D721Med (cell line): ENCODE data around the gene MTTP.

Experiments
- DNase-seq: peaks from one replicate; pipeline ENCODE4 v3.0.0; 2011; ENCODE audit warnings: low spot score; ENCODE audit not compliant: insufficient read length
- FAIRE-seq: peaks from 2 replicates; lab custom pipeline; 2011; peaks lifted over from hg19 to GRCh38; lab: Jason Lieb, UNC
- TF ChIP-seq, protein P1 (sequence below): IDR thresholded peaks from 2 replicates; pipeline ENCODE4 v1.5.1; 2012; ENCODE audit warnings: mild to moderate bottlenecking, control low read depth; ENCODE audit not compliant: insufficient read depth; ENCODE audit errors: missing control alignments

Gene MTTP

DNA sequence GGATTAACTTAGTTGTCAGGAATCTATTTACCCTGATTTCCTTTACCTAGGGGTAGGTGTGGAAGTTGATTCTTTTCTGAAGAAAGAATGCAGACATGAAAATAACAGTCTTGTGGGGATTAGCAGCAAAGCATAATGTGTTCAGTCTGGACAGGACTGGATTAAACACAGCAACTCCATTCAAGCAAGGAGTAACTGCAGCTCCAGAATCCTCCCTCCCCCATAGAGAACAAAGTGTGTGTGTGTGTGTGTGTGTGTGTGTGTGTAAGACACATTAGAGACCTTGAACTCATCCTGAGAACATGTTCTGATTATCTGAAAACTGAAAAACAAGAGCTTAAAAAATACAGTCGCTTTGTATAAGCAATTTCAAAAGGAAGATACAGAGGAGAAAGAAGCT, 73.7 kb downstream of the MTTP start:
- TF ChIP-seq, protein P1, sequence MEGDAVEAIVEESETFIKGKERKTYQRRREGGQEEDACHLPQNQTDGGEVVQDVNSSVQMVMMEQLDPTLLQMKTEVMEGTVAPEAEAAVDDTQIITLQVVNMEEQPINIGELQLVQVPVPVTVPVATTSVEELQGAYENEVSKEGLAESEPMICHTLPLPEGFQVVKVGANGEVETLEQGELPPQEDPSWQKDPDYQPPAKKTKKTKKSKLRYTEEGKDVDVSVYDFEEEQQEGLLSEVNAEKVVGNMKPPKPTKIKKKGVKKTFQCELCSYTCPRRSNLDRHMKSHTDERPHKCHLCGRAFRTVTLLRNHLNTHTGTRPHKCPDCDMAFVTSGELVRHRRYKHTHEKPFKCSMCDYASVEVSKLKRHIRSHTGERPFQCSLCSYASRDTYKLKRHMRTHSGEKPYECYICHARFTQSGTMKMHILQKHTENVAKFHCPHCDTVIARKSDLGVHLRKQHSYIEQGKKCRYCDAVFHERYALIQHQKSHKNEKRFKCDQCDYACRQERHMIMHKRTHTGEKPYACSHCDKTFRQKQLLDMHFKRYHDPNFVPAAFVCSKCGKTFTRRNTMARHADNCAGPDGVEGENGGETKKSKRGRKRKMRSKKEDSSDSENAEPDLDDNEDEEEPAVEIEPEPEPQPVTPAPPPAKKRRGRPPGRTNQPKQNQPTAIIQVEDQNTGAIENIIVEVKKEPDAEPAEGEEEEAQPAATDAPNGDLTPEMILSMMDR = no peak
- no peak for FAIRE-seq

DNA sequence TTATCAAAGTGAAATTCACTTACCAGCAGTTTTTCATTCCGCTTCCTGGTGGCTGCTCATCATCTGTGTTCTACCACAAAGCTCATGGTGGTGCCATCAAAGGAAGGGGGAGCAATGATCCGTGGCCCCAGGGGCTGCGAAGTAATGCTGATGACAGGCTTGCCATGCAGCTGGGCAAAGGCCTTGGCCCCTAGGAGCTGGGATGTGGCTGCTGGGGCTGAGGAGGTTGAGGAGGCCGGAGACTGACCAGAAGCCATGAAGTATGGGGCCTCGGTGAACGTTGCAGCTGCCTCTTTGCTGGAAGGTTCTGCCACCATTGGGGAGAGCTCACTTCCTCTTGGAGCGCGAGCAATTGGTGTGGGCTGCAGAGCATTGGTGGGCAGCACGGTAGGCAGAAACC, 74.6 kb downstream of the MTTP start:
- TF ChIP-seq, protein P1 = no peak
- FAIRE-seq (no peak), DNase-seq (no peak)

More for the DNA sequence above, 73.7 kb downstream of the MTTP start:
- DNase-seq = no peak

DNA sequence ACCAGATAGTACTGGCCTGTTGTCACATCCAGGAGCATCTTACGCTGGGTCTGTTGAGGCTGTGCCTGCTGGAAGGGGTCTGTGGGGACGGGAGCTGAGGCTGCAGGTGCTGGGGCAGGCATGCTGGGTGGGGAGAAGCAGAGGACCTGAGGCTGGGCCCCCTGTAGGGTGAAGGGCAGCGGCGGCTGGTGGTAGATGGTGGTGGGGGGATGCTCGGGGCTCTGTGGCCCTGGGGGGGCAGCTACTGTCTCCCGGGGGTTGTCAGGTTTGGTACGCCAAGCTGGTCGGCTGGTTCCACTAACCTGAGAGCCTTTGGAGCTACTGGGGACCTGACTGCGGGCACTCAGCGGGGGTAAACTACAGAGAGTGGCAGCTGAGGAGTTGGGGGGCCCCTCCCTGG, 75.2 kb downstream of the MTTP start:
- DNase-seq (no peak), FAIRE-seq (no peak)
- TF ChIP-seq, protein P1 = no peak

DNA sequence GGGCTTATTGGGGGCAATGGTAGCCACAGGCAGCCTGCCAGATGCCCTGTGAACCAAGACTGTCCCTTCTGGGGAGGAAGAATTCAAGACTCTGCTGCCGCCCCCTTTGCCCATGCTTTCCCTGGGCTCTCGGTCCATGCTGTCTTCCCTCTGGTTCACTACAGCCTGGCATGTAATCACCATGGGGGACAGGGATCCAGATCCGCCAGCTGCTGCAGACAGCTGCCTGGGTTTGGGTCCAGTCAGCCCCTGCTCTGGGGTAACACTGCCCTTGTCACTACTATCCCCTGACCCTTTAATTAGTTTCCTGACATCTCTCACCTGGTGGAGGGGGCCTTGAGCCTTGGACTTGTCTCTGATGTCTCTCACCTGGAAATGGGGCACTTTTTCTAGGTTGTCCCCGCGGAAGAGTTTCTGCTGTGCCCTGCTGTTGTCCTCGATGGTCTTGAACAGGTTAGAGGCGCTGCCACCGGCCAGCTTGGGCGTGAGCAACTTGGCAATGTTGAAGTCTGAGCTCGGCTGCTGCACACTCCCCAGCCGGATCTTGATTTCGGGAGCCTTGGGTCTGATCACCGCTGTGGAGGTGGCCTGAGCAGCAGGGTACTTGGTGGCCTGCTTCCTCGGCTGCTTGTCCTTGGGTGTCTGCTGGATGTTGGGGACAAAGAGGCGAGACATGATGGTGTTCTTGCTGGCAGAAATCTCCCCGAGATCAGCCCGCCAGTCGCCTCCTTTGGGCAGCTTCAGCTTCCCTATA, 76.6 kb downstream of the MTTP start:
- FAIRE-seq (no peak), DNase-seq (no peak)
- TF ChIP-seq, protein P1 = no peak

DNA sequence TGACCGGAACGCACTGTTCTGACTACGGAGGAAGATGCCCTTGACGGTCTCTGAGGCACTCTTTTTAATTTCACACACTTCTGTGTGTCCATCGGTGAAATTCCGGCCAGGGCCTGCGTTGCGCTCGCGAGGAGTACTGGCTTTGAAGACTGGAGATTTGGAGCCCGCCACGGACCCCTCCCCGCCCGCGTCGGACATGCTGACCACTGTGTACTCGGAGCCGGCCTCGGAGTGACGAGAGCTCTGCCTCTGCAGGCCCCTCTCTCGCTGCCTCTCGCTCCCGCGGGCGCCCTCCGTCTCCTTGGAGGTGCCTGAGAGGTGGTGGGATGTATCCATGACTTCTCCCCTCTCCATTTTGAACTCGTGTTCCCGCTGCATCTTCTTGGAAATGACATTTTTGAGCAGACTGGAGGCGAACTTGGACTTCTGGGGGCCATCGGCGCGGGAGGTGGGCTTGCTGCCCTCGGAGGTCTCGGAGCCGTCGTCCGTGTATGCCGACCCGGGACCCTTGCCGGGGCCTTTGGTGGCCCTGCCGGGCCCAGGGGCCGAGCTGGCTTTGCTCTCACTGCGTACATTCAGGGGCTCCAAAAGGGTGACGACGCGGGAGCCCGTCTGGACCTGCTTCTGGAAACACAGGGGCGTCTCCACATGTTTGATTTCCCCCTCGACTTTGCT, 77.3 kb downstream of the MTTP start:
- DNase-seq (no peak), FAIRE-seq (no peak)
- TF ChIP-seq, protein P1 = no peak

DNA sequence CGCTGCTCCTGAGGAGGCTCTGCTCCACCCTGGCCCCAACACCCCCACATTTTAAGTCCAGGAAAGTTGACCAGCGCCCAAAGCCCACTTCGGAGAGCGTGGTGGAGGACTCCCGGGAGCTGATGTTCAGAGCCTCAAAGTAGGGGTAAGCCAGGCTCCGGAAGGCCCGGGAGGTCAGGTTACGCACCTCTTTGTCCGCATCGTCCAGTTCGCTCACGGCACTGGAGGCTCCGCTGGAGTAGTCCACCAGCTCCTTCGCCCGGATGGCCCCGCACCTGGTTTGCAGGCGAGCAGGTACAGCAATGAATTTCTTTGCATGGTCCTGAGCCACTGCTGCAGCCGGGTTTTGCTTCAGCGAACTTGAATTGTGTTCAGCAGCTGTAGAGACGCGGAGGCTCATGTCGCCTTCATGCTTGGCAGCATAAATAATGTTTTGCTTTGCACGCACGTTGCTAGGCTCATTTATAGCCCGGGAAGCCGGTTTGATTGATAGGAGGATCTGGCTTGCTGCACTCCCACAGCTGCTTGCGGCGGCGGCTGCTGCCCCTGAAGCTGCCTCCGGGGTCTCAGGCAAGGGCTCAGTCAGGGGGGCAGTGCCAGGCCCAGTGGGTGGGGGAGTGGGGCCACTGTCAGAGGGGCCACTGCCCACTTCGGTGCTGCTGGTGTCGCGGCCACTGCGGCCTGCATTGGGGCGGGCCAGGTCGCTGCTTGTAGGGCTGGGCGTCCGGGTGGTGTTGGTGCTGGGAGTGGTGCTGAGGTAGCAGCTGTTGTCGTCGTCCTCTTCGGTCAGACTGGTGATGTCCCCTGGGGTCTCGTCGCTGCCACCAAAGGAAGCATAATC, 78.2 kb downstream of the MTTP start:
- no peak for FAIRE-seq
- TF ChIP-seq, protein P1 = no peak
- no peak for DNase-seq
